ENCODE results near the gene RAB37. TPM values are rescaled to one million over a fixed set of nuclear protein-coding genes. Genes with fewer than 3 reads are reported as not detected.

Gene RAB37
- total and polyA plus RNA-seq, 5 donors = 1.1 to 3.4 (median 1.3) TPM

GRCh38 chr17:74796866-74797265, 59.8 kb downstream of the RAB37 start:
- DNase-seq = peak in 1 of 3 donors; percentile 5
- Histone ChIP-seq H3K4me1 (ENCODE audit: control insufficient read depth, insufficient read depth, low read length) (no peaks in the 10 kb centered on the region), H3K9me3 (ENCODE audit: control insufficient read depth, low read length) (no peaks in the 10 kb centered on the region), H3K27me3 (ENCODE audit: control insufficient read depth, insufficient read depth) (no peaks in the 10 kb centered on the region), H3K4me3 (ENCODE audit: low read length) (no peak overlapping the region), H3K27ac (ENCODE audit: low read length) (no peak overlapping the region)
- no peak for ATAC-seq
- intact Hi-C loops (cut with DNase I) = no loop called here
- WGBS = 86% methylated on average over 6 of the region's 6 CpGs

Small RNA genes within 50 kb of the gene (microRNA-seq; reads per million reads assigned to microRNA genes)
- 4.8 to 18.5 reads per million in 2 donors for gene MIR3615

Other genes with a start within 250 kb of the RAB37 start
- under 1 TPM in 1 of 4 donors, not detected in 3; 0.09 TPM for gene CD300LB, start 205.8 kb upstream of the RAB37 start, total RNA-seq
- gene CD300LB, start 205.8 kb upstream of the RAB37 start, polyA plus RNA-seq = 0.09 TPM
- gene CD300C, start 191.1 kb upstream of the RAB37 start, total RNA-seq = 1 to 10 TPM in 3 of 4 donors, under 1 TPM in 1; 0.62 to 2.1 (median 1.5) TPM
- gene CD300C, start 191.1 kb upstream of the RAB37 start, polyA plus RNA-seq = 0.11 TPM
- gene CD300H, start 169.7 kb upstream of the RAB37 start, total RNA-seq = not detected
- not detected for gene CD300H, start 169.7 kb upstream of the RAB37 start, polyA plus RNA-seq
- not detected for gene CD300LD, start 145.0 kb upstream of the RAB37 start, total RNA-seq
- not detected for gene CD300LD, start 145.0 kb upstream of the RAB37 start, polyA plus RNA-seq
- gene CD300E, start 113.5 kb upstream of the RAB37 start, total RNA-seq = under 1 TPM; 0.38 to 0.94 (median 0.67) TPM
- gene CD300E, start 113.5 kb upstream of the RAB37 start, polyA plus RNA-seq = 0.45 TPM
- gene CD300LF, start 24.3 kb upstream of the RAB37 start, total RNA-seq = under 1 TPM in 3 of 4 donors, not detected in 1; 0.25 to 0.62 (median 0.34) TPM
- 0.05 TPM for gene CD300LF, start 24.3 kb upstream of the RAB37 start, polyA plus RNA-seq
- gene NHERF1, start 11.4 kb downstream of the RAB37 start, total RNA-seq = 10 to 100 TPM in 2 of 4 donors, 1 to 10 TPM in 2; 6.1 to 11.6 (median 9.7) TPM
- 7.2 TPM for gene NHERF1, start 11.4 kb downstream of the RAB37 start, polyA plus RNA-seq
- 10 to 100 TPM; 21.7 to 31.1 (median 25.0) TPM for gene NAT9, start 39.1 kb downstream of the RAB37 start, total RNA-seq
- 16.8 TPM for gene NAT9, start 39.1 kb downstream of the RAB37 start, polyA plus RNA-seq
- 10 to 100 TPM; 30.4 to 62.8 (median 51.3) TPM for gene GRIN2C, start 122.6 kb downstream of the RAB37 start, total RNA-seq
- 31.4 TPM for gene GRIN2C, start 122.6 kb downstream of the RAB37 start, polyA plus RNA-seq
- gene FDXR, start 135.7 kb downstream of the RAB37 start, total RNA-seq = 10 to 100 TPM in 1 of 4 donors, 1 to 10 TPM in 3; 4.9 to 10.5 (median 7.1) TPM
- 9.9 TPM for gene FDXR, start 135.7 kb downstream of the RAB37 start, polyA plus RNA-seq
- not detected for gene FADS6, start 156.4 kb downstream of the RAB37 start, total RNA-seq
- 0.05 TPM for gene FADS6, start 156.4 kb downstream of the RAB37 start, polyA plus RNA-seq
- gene USH1G, start 186.0 kb downstream of the RAB37 start, total RNA-seq = under 1 TPM; 0.06 to 0.59 (median 0.27) TPM
- 0.23 TPM for gene USH1G, start 186.0 kb downstream of the RAB37 start, polyA plus RNA-seq
- not detected for gene OTOP2, start 187.0 kb downstream of the RAB37 start, total RNA-seq
- gene OTOP2, start 187.0 kb downstream of the RAB37 start, polyA plus RNA-seq = not detected
- gene OTOP3, start 198.6 kb downstream of the RAB37 start, total RNA-seq = not detected
- not detected for gene OTOP3, start 198.6 kb downstream of the RAB37 start, polyA plus RNA-seq
- 10 to 100 TPM in 2 of 4 donors, 1 to 10 TPM in 2; 6.5 to 11.9 (median 10.1) TPM for gene HID1, start 235.5 kb downstream of the RAB37 start, total RNA-seq
- 12.0 TPM for gene HID1, start 235.5 kb downstream of the RAB37 start, polyA plus RNA-seq

Data from right cardiac atrium (tissue), 5 donors.